ENCODE data around the gene RBM38.

Gene RBM38

GRCh38 chr20:57391439-57392301, 474 bp downstream of the RBM38 start:
- peaks cover 62% of the 10 kb centered on the region for H3K4me1 ChIP-seq (ENCODE audit: control insufficient read depth, insufficient read depth, low read length)
- no peaks in the 10 kb centered on the region for H3K9me3 ChIP-seq (ENCODE audit: control insufficient read depth in 2 of 2, low read length in 2 of 2)
- peak overlapping the region; percentile 89 for H3K27ac ChIP-seq (ENCODE audit: low read length)
- no peaks in the 10 kb centered on the region for H3K27me3 ChIP-seq (ENCODE audit: control insufficient read depth in 1 of 2, insufficient read depth in 2 of 2, low read length in 2 of 2)
- H3K9ac ChIP-seq (ENCODE audit: low read length in 2 of 2), result peak overlapping the region; percentile 80 to 87
- H3K4me3 ChIP-seq (ENCODE audit: low read length in 2 of 2), result peak overlapping the region; percentile 68 to 84
- peaks cover 9 to 16% of the 10 kb centered on the region in 2 donors for H3K36me3 ChIP-seq (ENCODE audit: control insufficient read depth in 2 of 2, insufficient read depth in 2 of 2, low read length in 2 of 2)

- H3K9ac ChIP-seq (ENCODE audit: low read length in 2 of 2), result peak overlapping the region; percentile 80 to 87
- H3K36me3 ChIP-seq (ENCODE audit: control insufficient read depth in 2 of 2, insufficient read depth in 2 of 2, low read length in 2 of 2), result peaks cover 18 to 25% of the 10 kb centered on the region in 2 donors
- no peaks in the 10 kb centered on the region for H3K27me3 ChIP-seq (ENCODE audit: control insufficient read depth in 1 of 2, insufficient read depth in 2 of 2, low read length in 2 of 2)
- peak overlapping the region; percentile 89 for H3K27ac ChIP-seq (ENCODE audit: low read length)
- peaks cover 72% of the 10 kb centered on the region for H3K4me1 ChIP-seq (ENCODE audit: control insufficient read depth, insufficient read depth, low read length)
- peak overlapping the region; percentile 68 to 84 for H3K4me3 ChIP-seq (ENCODE audit: low read length in 2 of 2)
- no peaks in the 10 kb centered on the region for H3K9me3 ChIP-seq (ENCODE audit: control insufficient read depth in 2 of 2, low read length in 2 of 2)
Observed at GRCh38 chr20:57392512-57393271, 1.5 kb downstream of the RBM38 start.

GRCh38 chr20:57393321-57394120, 2.3 kb downstream of the RBM38 start:
- peaks cover 80% of the 10 kb centered on the region for H3K4me1 ChIP-seq (ENCODE audit: control insufficient read depth, insufficient read depth, low read length)
- peaks cover 18 to 26% of the 10 kb centered on the region in 2 donors for H3K36me3 ChIP-seq (ENCODE audit: control insufficient read depth in 2 of 2, insufficient read depth in 2 of 2, low read length in 2 of 2)
- H3K9me3 ChIP-seq (ENCODE audit: control insufficient read depth in 2 of 2, low read length in 2 of 2), result no peaks in the 10 kb centered on the region
- H3K27me3 ChIP-seq (ENCODE audit: control insufficient read depth in 1 of 2, insufficient read depth in 2 of 2, low read length in 2 of 2), result no peaks in the 10 kb centered on the region
- H3K9ac ChIP-seq (ENCODE audit: low read length in 2 of 2), result peak overlapping the region; percentile 58 to 87
- H3K4me3 ChIP-seq (ENCODE audit: low read length in 2 of 2), result peak overlapping the region; percentile 68 to 84
- peak overlapping the region; percentile 89 for H3K27ac ChIP-seq (ENCODE audit: low read length)

GRCh38 chr20:57394121-57395082, 3.2 kb downstream of the RBM38 start:
- Histone ChIP-seq H3K36me3 (ENCODE audit: control insufficient read depth in 2 of 2, insufficient read depth in 2 of 2, low read length in 2 of 2) (peaks cover 20 to 29% of the 10 kb centered on the region in 2 donors), H3K9me3 (ENCODE audit: control insufficient read depth in 2 of 2, low read length in 2 of 2) (no peaks in the 10 kb centered on the region), H3K9ac (ENCODE audit: low read length in 2 of 2) (peak overlapping the region; percentile 11 to 58), H3K27ac (ENCODE audit: low read length) (peak overlapping the region; percentile 89), H3K27me3 (ENCODE audit: control insufficient read depth in 1 of 2, insufficient read depth in 2 of 2, low read length in 2 of 2) (no peaks in the 10 kb centered on the region), H3K4me1 (ENCODE audit: control insufficient read depth, insufficient read depth, low read length) (peaks cover 87% of the 10 kb centered on the region), H3K4me3 (ENCODE audit: low read length in 2 of 2) (peak overlapping the region; percentile 68 to 84)

GRCh38 chr20:57395111-57395966, 4.1 kb downstream of the RBM38 start:
- H3K27me3 ChIP-seq (ENCODE audit: control insufficient read depth in 1 of 2, insufficient read depth in 2 of 2, low read length in 2 of 2), result no peaks in the 10 kb centered on the region
- H3K4me1 ChIP-seq (ENCODE audit: control insufficient read depth, insufficient read depth, low read length), result peaks cover 87% of the 10 kb centered on the region
- peak overlapping the region; percentile 68 to 84 for H3K4me3 ChIP-seq (ENCODE audit: low read length in 2 of 2)
- no peaks in the 10 kb centered on the region for H3K9me3 ChIP-seq (ENCODE audit: control insufficient read depth in 2 of 2, low read length in 2 of 2)
- peak overlapping the region; percentile 89 for H3K27ac ChIP-seq (ENCODE audit: low read length)
- peak overlapping the region; percentile 50 to 64 for H3K9ac ChIP-seq (ENCODE audit: low read length in 2 of 2)
- H3K36me3 ChIP-seq (ENCODE audit: control insufficient read depth in 2 of 2, insufficient read depth in 2 of 2, low read length in 2 of 2), result peaks cover 22 to 29% of the 10 kb centered on the region in 2 donors

- H3K4me3 ChIP-seq (ENCODE audit: low read length in 2 of 2), result peak overlapping the region; percentile 24 to 84
- no peaks in the 10 kb centered on the region for H3K9me3 ChIP-seq (ENCODE audit: control insufficient read depth in 2 of 2, low read length in 2 of 2)
- peaks cover 25 to 29% of the 10 kb centered on the region in 2 donors for H3K36me3 ChIP-seq (ENCODE audit: control insufficient read depth in 2 of 2, insufficient read depth in 2 of 2, low read length in 2 of 2)
- peak overlapping the region; percentile 89 for H3K27ac ChIP-seq (ENCODE audit: low read length)
- peak overlapping the region; percentile 50 to 64 for H3K9ac ChIP-seq (ENCODE audit: low read length in 2 of 2)
- H3K4me1 ChIP-seq (ENCODE audit: control insufficient read depth, insufficient read depth, low read length), result peaks cover 94% of the 10 kb centered on the region
- no peaks in the 10 kb centered on the region for H3K27me3 ChIP-seq (ENCODE audit: control insufficient read depth in 1 of 2, insufficient read depth in 2 of 2, low read length in 2 of 2)
Observed at GRCh38 chr20:57396212-57396983, 5.2 kb downstream of the RBM38 start.

GRCh38 chr20:57396984-57397692, 5.9 kb downstream of the RBM38 start:
- Histone ChIP-seq H3K27ac (ENCODE audit: low read length) (peak overlapping the region; percentile 89), H3K9ac (ENCODE audit: low read length in 2 of 2) (peak overlapping the region in 1 of 2 donors; percentile 47), H3K36me3 (ENCODE audit: control insufficient read depth in 2 of 2, insufficient read depth in 2 of 2, low read length in 2 of 2) (peaks cover 28 to 30% of the 10 kb centered on the region in 2 donors), H3K4me3 (ENCODE audit: low read length in 2 of 2) (peak overlapping the region in 1 of 2 donors; percentile 63), H3K4me1 (ENCODE audit: control insufficient read depth, insufficient read depth, low read length) (peaks cover 96% of the 10 kb centered on the region), H3K27me3 (ENCODE audit: control insufficient read depth in 1 of 2, insufficient read depth in 2 of 2, low read length in 2 of 2) (no peaks in the 10 kb centered on the region), H3K9me3 (ENCODE audit: control insufficient read depth in 2 of 2, low read length in 2 of 2) (no peaks in the 10 kb centered on the region)

GRCh38 chr20:57397693-57398108, 6.5 kb downstream of the RBM38 start:
- Histone ChIP-seq H3K36me3 (ENCODE audit: control insufficient read depth in 2 of 2, insufficient read depth in 2 of 2, low read length in 2 of 2) (peaks cover 34 to 36% of the 10 kb centered on the region in 2 donors), H3K9me3 (ENCODE audit: control insufficient read depth in 2 of 2, low read length in 2 of 2) (no peaks in the 10 kb centered on the region), H3K27ac (ENCODE audit: low read length) (peak overlapping the region; percentile 89), H3K9ac (ENCODE audit: low read length in 2 of 2) (peak overlapping the region; percentile 38 to 47), H3K4me3 (ENCODE audit: low read length in 2 of 2) (peak overlapping the region; percentile 44 to 63), H3K27me3 (ENCODE audit: control insufficient read depth in 1 of 2, insufficient read depth in 2 of 2, low read length in 2 of 2) (no peaks in the 10 kb centered on the region), H3K4me1 (ENCODE audit: control insufficient read depth, insufficient read depth, low read length) (peaks cover 96% of the 10 kb centered on the region)

Data from stomach smooth muscle (tissue), 2 donors.